HG03378 (cell line): ENCODE measurements around the gene RPN1.
"Not testable (repeated sequence)": the region's sequence is repeated elsewhere in the genome, so short reads cannot be mapped to it uniquely, and the experiment has no call there.

Experiments
- ATAC-seq: cut with Tn5 transposase; IDR thresholded peaks from one replicate; pipeline ENCODE4 v1.9.1; 2021; ENCODE audit warnings: mild to moderate bottlenecking, moderate library complexity; ENCODE audit not compliant: unreplicated experiment

Gene RPN1

DNA sequence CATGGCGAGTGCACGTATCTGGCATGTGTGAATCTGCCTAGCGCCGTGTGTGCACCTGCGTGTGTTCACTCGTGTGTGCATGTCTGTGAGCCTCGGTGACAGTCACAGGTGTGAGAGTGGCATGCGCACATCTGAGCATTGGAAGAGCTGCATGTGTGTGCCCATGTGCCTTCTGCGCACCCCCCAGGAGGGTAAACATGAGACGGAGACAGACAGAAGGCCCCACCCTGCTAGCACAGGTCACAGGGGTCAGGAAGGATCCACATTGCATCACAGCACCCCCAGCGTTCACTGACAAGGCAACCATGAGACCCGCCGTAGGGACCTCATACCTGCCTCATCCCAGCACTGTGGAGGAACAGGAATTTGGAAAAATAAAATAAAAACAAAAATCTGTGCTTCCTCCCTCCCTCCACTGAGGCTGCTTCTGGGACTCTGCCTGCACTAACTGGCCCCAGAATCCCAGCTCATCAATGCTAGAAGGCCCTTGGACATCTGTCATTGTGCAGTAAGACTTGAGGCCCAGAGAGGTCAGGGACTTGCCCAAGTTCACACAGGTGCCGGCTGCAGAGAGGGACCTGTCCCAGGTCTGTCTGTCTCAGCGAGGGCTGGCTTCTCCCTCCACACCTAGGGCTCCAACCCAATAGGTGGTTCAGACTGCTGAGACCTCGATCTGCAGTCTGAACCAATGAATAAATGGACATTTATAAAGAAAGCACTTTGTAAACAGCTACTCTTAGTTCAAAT, 37.4 kb downstream of the RPN1 start:
- ATAC-seq: no peak

DNA sequence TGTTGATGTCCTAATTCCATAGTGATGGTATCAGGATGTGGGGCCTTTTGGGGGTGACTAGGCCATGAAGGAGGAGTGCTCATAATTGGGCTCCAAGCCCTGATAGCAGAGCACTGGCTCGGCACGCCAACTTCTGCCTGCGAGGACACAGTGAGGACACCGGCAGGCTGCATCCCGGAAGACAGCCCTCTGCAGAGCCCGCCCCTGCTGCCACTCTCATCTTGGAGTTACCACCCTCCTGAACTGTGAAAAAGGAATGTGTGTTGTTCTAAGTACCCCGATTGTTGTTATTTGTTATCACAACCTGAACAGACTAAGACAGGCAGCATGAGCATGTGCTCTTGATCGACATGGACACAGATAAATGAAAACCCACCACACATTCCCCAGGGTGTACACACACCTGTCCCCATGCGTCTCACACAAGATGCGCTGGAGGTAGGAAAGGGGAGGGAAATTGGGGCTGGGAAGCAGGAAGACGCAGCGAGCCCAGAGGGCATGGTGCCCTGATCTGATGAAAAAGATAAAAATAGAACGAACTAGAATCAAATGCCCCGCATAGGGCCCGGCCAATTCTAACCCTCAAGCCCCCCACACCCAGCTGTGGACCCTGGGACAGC, 40.1 kb downstream of the RPN1 start:
- ATAC-seq: no peak

DNA sequence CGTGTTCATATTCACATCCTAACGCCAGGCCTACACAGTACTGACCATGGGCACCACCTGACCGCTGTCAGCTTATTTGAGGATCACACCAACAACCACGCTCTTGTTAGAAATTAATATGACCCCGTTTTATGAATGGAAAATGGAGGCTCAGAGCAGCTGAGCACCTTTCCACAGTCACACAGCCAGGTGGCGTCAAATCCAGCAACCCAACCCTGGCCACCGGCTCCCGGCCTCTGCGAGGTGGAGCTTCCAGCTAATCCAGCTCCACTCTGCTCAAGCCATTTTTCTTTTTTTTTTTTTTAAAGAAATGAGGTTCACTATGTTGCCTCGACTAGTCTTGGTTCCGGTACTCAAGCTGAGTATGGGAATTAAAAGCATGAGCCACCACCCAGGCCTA, 41.3 kb downstream of the RPN1 start:
- ATAC-seq: no peak

DNA sequence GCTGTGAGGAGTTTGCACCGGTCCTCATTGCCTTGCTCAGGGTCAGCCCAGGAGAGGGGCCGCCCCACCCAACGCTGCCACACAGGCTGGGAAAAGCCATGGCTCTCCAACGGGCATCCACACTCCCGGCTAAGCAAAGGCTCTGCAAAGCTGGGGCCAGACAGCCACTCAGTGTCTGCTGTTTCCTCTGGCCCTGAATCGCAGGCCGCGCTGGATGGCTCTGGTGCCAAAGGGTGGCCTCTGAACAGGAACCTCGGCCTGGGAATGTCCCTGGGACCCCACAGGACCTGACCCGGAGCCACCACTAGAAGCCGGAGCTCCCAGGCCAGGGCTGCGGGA, 42.9 kb downstream of the RPN1 start:
- ATAC-seq: no peak

DNA sequence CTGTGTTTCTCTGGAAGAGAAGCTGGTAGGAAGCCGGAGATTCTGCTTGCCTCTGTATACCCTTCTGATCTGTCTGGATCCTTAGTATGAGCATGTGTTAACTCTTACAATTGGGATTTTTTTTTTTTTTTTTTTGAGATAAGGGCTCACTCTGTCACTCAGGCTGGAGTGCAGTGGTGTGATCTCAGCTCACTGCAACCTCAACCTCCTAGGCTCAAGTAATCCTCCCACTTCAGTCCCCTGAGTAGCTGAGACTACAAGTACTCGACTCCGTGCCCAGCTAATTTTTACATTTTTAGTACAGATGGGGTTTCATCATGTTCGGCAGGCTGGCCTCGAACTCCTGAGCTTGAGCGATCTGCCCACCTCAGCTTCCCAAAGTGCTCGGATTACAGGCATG, 44.5 kb downstream of the RPN1 start:
- no peak for ATAC-seq

DNA sequence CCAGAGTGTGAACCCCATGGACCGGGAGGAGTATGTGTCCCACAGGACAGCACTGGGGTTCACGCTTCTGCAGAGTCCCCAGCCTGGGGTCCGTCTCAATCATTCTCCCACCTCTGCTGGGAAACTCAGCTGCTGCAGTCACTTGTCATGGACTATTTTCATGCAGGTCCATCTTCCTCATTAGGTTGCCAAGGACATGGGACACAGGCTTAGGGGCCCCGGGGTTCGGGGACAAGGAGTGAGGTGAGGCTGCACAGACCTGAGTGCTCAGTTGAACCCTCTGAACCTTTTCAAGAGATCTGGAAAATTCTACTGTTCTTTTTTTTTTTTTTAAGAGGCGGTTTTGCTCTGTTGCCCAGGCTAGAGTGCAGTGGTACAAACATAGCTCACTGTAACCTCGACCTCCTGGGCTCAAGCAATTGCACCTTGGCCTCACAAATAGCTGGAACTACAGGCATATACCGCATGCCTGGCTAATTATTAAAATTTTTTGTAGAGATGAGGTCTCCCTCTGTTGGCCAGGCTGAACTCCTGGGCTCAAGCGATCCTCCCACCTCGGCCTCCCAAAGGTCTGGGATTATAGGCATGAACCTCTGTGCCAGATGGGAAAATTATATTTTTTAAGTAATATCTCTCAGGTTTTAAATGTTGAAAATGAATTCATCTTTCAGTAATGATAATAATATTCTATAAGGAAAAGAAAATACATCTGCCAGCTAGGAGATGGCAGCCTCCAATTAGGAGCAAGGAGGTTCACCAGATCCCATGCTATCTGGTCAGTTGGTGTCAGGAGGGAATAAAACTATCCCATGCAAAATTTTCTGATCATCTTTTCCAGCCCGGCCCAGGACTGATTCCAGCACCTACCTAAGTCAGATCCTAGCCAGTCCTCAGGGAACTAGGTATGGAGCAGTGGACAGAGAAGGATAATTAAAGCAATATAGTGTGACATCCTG, 45.2 kb downstream of the RPN1 start:
- no peak for ATAC-seq

DNA sequence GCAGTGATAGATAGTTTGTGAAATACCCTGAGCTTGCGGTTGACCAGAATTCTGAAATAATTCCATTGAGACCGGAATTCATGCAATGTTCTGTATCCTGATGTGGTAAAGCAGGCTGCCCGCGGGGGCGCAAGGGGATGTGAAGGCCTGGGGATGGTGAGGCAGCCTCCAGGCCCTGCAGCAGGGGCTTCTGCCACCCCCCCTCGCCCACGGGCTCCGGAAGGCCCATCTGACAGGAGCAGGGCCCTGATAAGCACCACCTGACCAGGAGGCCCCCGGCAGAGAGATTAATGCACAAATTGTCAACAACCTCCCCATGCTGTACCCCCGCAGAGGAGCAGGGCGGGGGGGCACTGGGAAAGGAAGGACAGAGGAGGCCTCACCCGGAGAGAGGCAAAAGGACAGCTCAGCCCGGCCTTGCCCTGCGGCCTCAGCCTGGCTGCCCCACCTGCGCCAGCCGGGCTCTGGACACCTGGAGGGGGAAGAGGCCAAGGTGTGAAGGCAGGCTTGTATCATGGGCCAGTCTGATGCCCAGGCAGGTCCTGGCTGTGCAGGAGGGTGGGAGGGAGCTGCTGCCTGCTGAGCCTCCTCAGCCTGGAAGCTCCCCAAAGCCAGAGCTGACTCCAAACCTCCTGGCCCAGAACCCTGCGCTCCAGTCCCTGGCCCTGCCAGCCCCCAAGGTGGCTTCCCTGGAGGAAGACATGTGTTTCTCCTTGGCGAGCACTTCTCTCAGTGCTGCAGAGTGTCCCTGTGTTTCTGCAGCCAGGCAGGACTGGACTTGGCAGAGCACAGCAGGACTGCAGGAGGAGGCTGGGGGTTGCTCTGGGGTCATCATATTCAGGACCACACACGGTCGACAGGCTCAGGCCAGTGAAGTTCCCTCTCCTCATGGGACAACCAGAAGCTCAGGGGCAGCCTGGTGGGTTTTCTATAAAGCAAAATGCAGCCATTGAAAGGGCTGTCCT, 46.5 kb downstream of the RPN1 start:
- ATAC-seq: no peak

DNA sequence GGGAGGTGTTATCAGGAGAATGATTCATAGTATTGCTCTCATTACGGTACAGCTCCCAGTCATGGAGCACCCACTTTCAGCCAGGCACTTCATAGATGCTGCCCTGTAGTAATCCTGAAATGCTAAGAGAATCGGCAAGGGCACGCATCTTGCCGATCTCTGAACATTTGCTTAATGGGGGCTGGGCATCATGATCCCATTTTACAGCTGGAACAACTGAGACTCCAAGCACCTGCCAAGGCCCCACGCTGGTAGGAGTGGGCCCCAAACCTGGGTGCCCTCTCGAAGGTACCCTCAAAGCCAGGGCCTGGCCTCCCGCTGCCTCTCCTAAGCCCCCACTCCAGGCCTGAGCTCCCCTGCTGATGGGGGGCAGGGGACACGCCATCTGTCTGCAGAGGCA, 47.3 kb downstream of the RPN1 start:
- ATAC-seq: no peak

DNA sequence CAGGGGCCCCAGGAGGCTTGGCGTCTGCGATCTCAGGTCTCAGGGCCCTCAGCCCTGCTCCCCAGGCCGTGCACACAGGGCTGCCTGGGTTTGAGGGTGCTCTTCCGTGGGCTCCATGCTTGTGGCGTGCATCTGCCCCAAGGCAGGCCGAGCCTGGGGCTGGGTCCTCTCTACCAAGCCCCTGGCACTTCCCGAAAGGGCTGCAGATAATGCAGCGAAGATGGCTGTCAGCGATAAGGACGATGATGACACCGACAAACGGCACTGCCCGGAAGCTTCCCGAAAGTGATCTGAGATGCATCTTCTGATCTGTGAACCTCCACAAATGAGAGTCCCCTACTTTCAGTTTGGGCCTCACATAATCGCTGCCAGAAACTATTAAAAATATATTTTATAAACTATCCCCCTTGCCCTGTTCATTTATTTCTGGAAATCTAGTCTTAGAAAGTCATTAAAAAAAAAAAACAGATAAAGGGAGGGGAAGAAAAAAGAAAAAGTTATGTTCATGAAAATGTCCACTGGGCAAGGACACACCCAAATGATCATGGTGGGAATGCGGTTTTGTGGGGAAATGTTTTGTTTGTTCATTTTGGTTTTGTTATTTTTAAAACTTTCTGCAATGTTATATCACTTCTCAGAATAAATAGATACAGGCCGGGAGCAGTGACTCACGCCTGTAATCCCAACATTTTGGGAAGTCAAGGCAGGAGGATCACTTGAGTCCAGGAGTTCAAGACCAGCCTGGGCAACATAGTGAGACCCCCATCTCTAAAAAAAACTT, 51.5 kb downstream of the RPN1 start:
- ATAC-seq: no peak

DNA sequence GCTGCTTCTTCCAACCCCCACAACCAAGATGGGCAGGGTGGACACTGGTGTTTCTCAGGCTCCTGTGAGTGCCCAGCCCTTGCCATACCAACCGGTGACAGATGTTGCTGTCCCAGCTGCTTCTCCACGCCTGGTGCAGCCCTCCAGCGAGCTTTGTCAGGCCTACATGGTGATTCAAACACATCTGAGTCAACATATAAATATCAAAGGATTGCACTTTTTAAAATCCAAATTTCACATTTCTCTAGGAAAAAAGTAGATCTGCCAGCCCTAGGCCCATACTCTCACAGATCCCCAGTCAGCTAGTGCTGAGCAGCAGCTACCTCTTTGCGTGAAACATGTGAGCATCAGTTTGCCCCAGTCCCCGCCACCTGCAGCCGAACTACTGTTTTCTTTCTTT, 52.7 kb downstream of the RPN1 start:
- no peak for ATAC-seq

DNA sequence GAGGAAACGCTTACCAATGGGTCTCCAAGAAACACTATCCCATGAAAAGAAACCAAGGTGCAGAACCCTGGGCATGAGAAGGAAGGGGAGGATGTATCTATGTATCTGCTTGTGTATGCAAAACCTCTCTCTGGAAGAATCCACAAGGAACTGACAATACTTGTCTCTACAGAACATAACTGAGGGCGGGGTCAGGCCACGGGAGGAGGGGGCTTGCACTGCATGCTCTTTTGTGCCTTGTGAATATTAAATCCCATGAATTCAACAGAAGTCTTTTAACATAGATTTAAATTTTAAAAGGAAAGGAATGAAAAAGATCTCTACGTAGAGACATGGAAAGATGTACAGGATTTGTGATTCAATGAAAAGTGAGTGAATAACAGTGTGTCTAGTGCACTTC, 57.8 kb downstream of the RPN1 start:
- no peak for ATAC-seq

DNA sequence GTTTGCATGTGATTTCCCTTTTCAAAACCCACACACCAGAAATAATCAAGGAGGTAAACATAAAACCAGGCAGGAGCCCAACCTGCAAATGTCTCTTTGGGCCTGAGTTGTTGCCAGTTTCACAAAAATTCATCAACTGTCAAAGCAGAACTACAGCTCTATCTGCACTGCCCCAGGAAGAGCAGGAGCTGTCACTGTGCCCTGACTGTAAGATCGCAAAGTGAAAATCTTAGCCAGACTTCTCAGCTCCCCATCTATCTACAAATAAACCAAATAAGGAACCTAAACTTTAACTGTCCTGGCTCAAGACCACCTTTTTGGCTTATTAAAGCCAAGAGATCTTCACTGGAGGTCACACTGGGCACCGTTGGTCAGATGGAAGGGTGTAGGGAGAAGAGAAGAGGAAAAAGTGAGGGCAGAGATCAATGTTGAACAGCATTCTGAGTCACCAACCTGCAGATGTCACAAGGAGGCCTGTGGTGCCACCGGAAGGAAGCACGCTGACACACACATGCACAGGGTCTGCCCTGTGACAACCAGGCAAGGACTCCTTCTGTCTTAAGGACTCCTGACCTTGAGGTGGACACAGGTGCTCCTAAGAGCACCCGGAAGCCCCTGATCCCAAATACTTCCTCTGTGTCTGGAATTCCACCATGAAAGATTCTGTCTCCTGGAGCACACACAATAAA, 58.7 kb downstream of the RPN1 start:
- no peak for ATAC-seq

DNA sequence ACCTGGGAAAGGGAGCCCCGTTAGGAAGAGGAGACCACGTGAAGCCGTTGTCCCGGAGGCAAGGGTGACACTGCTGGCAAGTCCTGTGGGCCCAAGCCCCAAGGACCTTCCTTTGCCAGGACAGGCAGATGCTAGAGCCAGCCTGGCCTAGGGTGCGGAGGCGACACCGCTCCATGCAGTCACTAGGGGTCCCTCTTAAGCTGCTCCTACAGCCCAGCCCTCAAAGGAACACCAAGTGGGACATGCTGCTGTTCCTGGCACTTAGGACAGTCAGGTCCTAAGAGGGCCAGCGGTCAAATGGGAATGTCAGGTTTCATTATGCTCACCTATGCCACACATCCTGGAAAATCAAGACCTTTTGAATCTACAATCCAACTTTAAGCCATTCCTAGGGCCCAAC, 59.7 kb downstream of the RPN1 start:
- no peak for ATAC-seq

DNA sequence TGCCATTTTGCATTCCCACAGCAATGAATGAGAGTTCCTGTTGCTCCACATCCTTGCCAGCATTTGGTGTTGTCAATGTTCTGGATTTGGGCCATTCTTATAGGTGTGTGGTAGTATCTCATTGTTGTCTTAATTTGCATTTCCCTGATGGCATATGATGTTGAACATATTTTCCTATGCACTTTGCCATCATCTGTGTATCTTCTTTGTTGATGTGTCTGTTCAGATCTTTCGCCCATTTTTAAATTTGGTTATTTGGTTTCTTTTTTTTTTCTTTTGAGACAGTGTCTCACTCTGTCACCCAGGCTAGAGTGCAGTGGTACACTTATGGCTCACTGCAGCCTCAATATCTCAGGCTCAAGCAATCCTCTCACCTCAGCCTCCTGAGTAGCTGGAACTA, 60.6 kb downstream of the RPN1 start:
- not testable (repeated sequence) for ATAC-seq

DNA sequence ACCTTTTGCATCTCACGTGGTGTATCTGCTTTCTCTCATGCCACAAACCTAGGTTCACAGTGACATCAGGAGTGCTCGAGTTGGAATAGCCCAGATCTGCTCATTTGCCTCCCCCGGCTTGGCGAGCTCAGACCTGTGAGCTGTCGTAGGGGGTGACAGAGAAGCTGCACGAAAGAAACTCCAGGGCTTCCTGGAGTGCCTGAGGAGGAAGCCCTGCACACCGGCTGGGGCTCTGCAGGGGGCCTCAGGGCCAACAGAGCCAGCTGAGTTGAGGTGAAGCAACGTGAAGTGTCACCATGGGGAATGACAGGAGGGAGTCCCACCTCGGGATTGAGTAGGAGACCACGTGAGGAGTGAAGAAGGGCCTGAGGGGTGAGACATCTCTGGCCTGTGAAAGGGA, 62.5 kb downstream of the RPN1 start:
- no peak for ATAC-seq

DNA sequence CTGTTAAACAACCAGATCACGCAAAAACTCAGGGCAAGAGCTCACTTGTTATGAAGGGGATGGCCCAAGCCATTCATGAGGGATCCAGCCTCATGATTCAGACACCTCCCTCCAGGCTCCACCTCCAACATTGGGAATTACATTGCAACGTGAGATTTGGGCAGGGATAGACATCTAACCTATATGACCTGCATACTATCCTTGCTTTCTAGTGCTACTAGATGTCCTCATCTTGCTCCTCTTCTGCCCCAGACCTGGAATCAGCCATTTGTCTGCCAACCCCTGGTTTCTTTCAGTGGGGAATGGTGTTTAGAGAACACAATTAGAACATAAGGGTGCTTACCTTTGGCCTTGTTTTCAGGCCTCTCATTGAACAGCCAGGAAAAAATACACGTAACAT, 63.2 kb downstream of the RPN1 start:
- no peak for ATAC-seq

DNA sequence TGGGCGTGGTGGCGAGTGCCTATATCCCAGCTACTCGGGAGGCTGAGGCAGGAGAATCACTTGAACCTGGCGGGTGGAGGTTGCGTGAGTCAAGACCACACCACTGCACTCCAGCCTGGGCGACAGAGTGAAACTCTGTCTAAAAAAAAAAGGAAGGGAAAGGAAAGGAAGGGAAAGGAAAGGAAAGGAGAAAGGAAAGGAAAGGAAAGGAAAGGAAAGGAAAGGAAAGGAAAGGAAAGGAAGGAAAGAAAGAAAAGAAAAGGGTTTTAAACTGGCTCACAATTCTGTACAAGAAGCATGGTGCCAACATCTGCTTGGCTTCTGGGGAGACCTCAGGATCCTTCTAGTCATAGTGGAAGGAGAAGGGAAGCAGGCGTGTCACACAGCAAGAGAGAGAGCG, 63.7 kb downstream of the RPN1 start:
- ATAC-seq: not testable (repeated sequence)

DNA sequence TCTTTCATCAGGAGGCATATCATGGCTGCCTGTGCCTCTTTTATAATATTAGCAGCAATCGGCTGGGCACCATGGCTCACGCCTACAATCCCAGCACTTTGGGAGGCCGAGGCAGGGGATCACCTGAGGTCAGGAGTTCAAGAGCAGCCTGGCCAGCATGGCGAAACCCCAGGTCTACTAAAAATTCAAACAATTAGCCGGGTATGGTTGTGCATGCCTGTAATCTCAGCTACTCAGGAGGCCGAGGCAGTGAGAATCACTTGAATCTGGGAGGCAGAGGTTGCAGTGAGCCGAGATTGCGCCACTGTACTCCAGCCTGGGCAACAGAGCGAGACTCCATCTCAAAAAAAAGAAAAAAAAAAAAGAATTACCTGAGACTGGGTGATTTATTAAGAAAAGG, 64.2 kb downstream of the RPN1 start:
- ATAC-seq: not testable (repeated sequence)

DNA sequence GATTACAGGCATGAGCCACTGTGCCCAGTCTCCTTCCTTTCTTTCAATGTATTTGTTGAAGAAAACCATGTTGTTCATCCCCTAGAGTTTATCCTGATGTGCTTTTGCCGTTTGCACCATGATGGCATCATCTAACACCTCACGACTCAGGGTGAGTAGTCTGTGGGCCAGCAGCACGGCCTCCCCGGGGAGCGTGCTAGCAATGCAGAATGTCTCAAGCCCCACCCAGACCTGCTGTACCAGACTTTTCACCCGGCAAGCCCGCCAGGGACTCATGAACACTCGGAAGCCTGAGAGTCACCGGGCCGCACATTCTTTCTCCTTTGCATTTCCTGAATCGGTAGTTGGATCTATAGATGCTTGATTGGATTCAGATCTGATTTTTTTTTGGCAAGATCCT, 64.6 kb downstream of the RPN1 start:
- no peak for ATAC-seq
